ENCODE results near the gene TREM1.

Gene TREM1

DNA sequence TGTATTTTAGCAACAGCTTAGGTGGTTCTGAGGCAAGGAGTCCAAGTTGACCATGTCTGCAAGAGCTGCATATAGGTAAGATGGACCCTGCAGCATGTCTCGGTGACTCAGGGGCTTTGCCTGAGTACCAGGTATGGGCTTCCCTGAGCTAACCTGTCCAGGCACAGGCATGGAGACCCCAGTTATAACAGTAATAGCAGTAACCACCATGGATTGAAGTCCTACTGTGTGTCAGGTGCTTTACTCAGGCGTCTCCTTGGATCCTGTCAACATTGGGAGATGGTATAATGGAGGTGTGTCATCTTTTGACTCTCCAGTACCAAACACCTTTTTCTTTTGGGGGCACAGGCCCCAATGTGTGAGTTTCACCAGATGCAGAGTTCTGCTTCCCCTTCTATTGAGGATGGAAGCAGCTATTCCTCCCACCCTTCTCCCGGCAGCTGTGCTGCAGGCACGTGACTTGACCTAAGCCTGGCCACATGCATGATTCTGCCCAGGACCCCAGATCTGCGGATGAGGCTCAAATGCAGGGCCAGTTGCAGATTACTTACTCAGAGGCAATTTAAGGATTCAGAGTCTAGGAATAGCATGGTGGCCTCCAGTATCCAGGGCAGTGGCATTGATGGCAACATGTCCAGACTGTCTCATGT is 13.8 kb downstream of the TREM1 start:
- Histone ChIP-seq H4K8ac (ENCODE audit: low read depth, low read length) (no peak overlapping the region), H3K9ac (ENCODE audit: low read length) (no peak overlapping the region), H3K79me1 (ENCODE audit: low read length) (no peaks in the 10 kb centered on the region), H2BK5ac (ENCODE audit: low read depth, low read length, poor library complexity) (no peak overlapping the region), H3K4ac (ENCODE audit: low read depth, low read length) (no peak overlapping the region), H3K27me3 (ENCODE audit: insufficient read depth, low read length) (no peaks in the 10 kb centered on the region), H3K4me2 (ENCODE audit: low read length) (no peak overlapping the region), H2AFZ (ENCODE audit: insufficient read depth, low read length, poor library complexity) (no peak overlapping the region), H3K36me3 (ENCODE audit: control insufficient read depth in 1 of 2, insufficient read depth in 2 of 2, low read length in 2 of 2) (no peaks in the 10 kb centered on the region), H3K14ac (ENCODE audit: low read length) (no peak overlapping the region), H2AK5ac (ENCODE audit: low read length) (no peak overlapping the region), H3K18ac (ENCODE audit: low read length) (no peak overlapping the region), H3K23ac (ENCODE audit: low read length) (no peak overlapping the region), H3K9me3 (ENCODE audit: insufficient read depth, low read depth, low read length) (peaks cover 2% of the 10 kb centered on the region), H4K91ac (ENCODE audit: low read depth, low read length) (no peak overlapping the region), H3K4me3 (ENCODE audit: low read depth, low read length) (no peak overlapping the region), H2BK120ac (ENCODE audit: insufficient read depth, low read length, poor library complexity) (no peak overlapping the region), H3K4me1 (ENCODE audit: control insufficient read depth in 1 of 2, insufficient read depth in 2 of 2, low read length in 2 of 2) (no peaks in the 10 kb centered on the region), H2BK12ac (ENCODE audit: low read length) (no peak overlapping the region), H4K12ac (ENCODE audit: low read depth, low read length) (no peak overlapping the region), H3K27ac (ENCODE audit: low read depth, low read length) (no peak overlapping the region), H3K79me2 (ENCODE audit: control insufficient read depth, insufficient read depth, low read length, poor library complexity) (no peaks in the 10 kb centered on the region)
- no peak for DNase-seq
- no CpG with 5 or more reads among the region's 5 CpGs for WGBS (ENCODE audit: extremely low coverage, insufficient coverage, insufficient read length)

DNA sequence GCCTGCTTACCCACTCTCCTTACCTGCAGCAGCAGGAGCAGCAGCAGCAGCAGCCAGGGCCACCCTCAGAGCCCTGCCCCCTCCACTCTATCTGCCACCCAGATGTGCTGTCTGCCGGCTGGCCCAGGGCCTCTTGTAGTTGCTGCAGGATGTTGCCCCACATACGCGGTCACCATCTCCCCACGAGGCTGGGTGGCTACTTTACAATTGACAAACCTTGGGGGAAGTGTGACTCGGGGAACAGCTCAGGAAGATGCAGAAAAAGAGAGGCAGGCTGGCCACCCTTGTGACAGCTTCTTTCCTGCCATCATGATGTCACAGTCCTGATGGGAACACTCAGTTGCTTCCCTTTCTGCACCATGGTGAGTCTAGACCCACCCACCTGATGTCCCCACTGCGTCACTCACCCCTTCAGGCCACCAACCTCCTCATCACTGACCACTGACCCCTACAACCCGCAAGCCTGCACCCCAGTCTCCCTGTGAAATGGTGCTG is 14.5 kb downstream of the TREM1 start:
- Histone ChIP-seq H2BK5ac (ENCODE audit: low read depth, low read length, poor library complexity) (no peak overlapping the region), H3K4ac (ENCODE audit: low read depth, low read length) (no peak overlapping the region), H3K23ac (ENCODE audit: low read length) (no peak overlapping the region), H3K4me1 (ENCODE audit: control insufficient read depth in 1 of 2, insufficient read depth in 2 of 2, low read length in 2 of 2) (no peaks in the 10 kb centered on the region), H2BK12ac (ENCODE audit: low read length) (no peak overlapping the region), H4K8ac (ENCODE audit: low read depth, low read length) (no peak overlapping the region), H3K27ac (ENCODE audit: low read depth, low read length) (no peak overlapping the region), H3K79me1 (ENCODE audit: low read length) (no peaks in the 10 kb centered on the region), H2AK5ac (ENCODE audit: low read length) (no peak overlapping the region), H3K4me3 (ENCODE audit: low read depth, low read length) (no peak overlapping the region), H4K91ac (ENCODE audit: low read depth, low read length) (no peak overlapping the region), H3K9me3 (ENCODE audit: insufficient read depth, low read depth, low read length) (peaks cover 2% of the 10 kb centered on the region), H3K14ac (ENCODE audit: low read length) (no peak overlapping the region), H2AFZ (ENCODE audit: insufficient read depth, low read length, poor library complexity) (no peak overlapping the region), H3K9ac (ENCODE audit: low read length) (no peak overlapping the region), H4K12ac (ENCODE audit: low read depth, low read length) (no peak overlapping the region), H3K79me2 (ENCODE audit: control insufficient read depth, insufficient read depth, low read length, poor library complexity) (no peaks in the 10 kb centered on the region), H2BK120ac (ENCODE audit: insufficient read depth, low read length, poor library complexity) (no peak overlapping the region), H3K27me3 (ENCODE audit: insufficient read depth, low read length) (no peaks in the 10 kb centered on the region), H3K18ac (ENCODE audit: low read length) (no peak overlapping the region), H3K36me3 (ENCODE audit: control insufficient read depth in 1 of 2, insufficient read depth in 2 of 2, low read length in 2 of 2) (no peaks in the 10 kb centered on the region), H3K4me2 (ENCODE audit: low read length) (no peak overlapping the region)
- no CpG with 5 or more reads among the region's 7 CpGs for WGBS (ENCODE audit: extremely low coverage, insufficient coverage, insufficient read length)
- DNase-seq, result peak in 1 of 2 donors; percentile 33

DNA sequence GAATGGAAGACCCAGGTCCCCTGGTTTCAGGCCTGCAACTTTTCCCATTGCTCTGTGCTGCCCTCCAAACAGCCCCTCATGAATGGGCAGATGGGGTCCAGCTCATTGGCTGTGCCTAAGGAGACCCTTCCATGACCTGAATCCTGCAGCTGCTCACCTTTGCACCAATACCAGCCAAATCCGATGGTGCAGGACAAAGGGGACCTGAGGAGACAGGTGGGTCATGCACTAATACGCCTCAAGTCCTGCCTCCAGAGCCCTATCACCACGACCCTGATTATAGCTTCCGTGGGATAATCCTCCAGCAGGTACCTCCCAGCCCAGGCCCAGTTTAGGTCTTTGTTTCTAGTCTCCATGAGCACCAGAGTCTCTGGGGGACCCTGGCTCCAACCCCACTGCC is 16.8 kb downstream of the TREM1 start:
- WGBS (ENCODE audit: extremely low coverage, insufficient coverage, insufficient read length), result no CpG with 5 or more reads among the region's 4 CpGs
- no peaks in the 10 kb centered on the region for H3K27me3 ChIP-seq (ENCODE audit: insufficient read depth, low read length)
- no peak overlapping the region for H3K27ac ChIP-seq (ENCODE audit: low read depth, low read length)
- H3K9me3 ChIP-seq (ENCODE audit: insufficient read depth, low read depth, low read length), result peaks cover 2% of the 10 kb centered on the region
- no peak overlapping the region for H4K8ac ChIP-seq (ENCODE audit: low read depth, low read length)
- DNase-seq, result no peak
- no peak overlapping the region for H2AK5ac ChIP-seq (ENCODE audit: low read length)
- no peak overlapping the region for H2BK12ac ChIP-seq (ENCODE audit: low read length)
- no peak overlapping the region for H3K4me2 ChIP-seq (ENCODE audit: low read length)
- no peak overlapping the region for H3K9ac ChIP-seq (ENCODE audit: low read length)
- H3K4ac ChIP-seq (ENCODE audit: low read depth, low read length), result no peak overlapping the region
- no peak overlapping the region for H2AFZ ChIP-seq (ENCODE audit: insufficient read depth, low read length, poor library complexity)
- no peak overlapping the region for H3K14ac ChIP-seq (ENCODE audit: low read length)
- H3K36me3 ChIP-seq (ENCODE audit: control insufficient read depth in 1 of 2, insufficient read depth in 2 of 2, low read length in 2 of 2), result no peaks in the 10 kb centered on the region
- no peak overlapping the region for H4K12ac ChIP-seq (ENCODE audit: low read depth, low read length)
- H3K18ac ChIP-seq (ENCODE audit: low read length), result no peak overlapping the region
- no peak overlapping the region for H2BK5ac ChIP-seq (ENCODE audit: low read depth, low read length, poor library complexity)
- no peak overlapping the region for H4K91ac ChIP-seq (ENCODE audit: low read depth, low read length)
- no peak overlapping the region for H2BK120ac ChIP-seq (ENCODE audit: insufficient read depth, low read length, poor library complexity)
- no peaks in the 10 kb centered on the region for H3K4me1 ChIP-seq (ENCODE audit: control insufficient read depth in 1 of 2, insufficient read depth in 2 of 2, low read length in 2 of 2)
- H3K4me3 ChIP-seq (ENCODE audit: low read depth, low read length), result no peak overlapping the region
- no peak overlapping the region for H3K23ac ChIP-seq (ENCODE audit: low read length)
- H3K79me2 ChIP-seq (ENCODE audit: control insufficient read depth, insufficient read depth, low read length, poor library complexity), result no peaks in the 10 kb centered on the region
- no peaks in the 10 kb centered on the region for H3K79me1 ChIP-seq (ENCODE audit: low read length)

- no peak overlapping the region for H3K14ac ChIP-seq (ENCODE audit: low read length)
- H3K4ac ChIP-seq (ENCODE audit: low read depth, low read length), result no peak overlapping the region
- no peak overlapping the region for H3K27ac ChIP-seq (ENCODE audit: low read depth, low read length)
- H2BK5ac ChIP-seq (ENCODE audit: low read depth, low read length, poor library complexity), result no peak overlapping the region
- no peak overlapping the region for H2AFZ ChIP-seq (ENCODE audit: insufficient read depth, low read length, poor library complexity)
- H3K18ac ChIP-seq (ENCODE audit: low read length), result no peak overlapping the region
- no peak overlapping the region for H2BK12ac ChIP-seq (ENCODE audit: low read length)
- no peak overlapping the region for H3K9ac ChIP-seq (ENCODE audit: low read length)
- H3K27me3 ChIP-seq (ENCODE audit: insufficient read depth, low read length), result no peaks in the 10 kb centered on the region
- no peak overlapping the region for H4K8ac ChIP-seq (ENCODE audit: low read depth, low read length)
- no peak overlapping the region for H4K91ac ChIP-seq (ENCODE audit: low read depth, low read length)
- H3K4me2 ChIP-seq (ENCODE audit: low read length), result no peak overlapping the region
- H4K12ac ChIP-seq (ENCODE audit: low read depth, low read length), result no peak overlapping the region
- no peak overlapping the region for H2BK120ac ChIP-seq (ENCODE audit: insufficient read depth, low read length, poor library complexity)
- no peaks in the 10 kb centered on the region for H3K79me2 ChIP-seq (ENCODE audit: control insufficient read depth, insufficient read depth, low read length, poor library complexity)
- H3K4me3 ChIP-seq (ENCODE audit: low read depth, low read length), result no peak overlapping the region
- H3K79me1 ChIP-seq (ENCODE audit: low read length), result no peaks in the 10 kb centered on the region
- no peaks in the 10 kb centered on the region for H3K4me1 ChIP-seq (ENCODE audit: control insufficient read depth in 1 of 2, insufficient read depth in 2 of 2, low read length in 2 of 2)
- no peak for DNase-seq
- H3K36me3 ChIP-seq (ENCODE audit: control insufficient read depth in 1 of 2, insufficient read depth in 2 of 2, low read length in 2 of 2), result no peaks in the 10 kb centered on the region
- H3K9me3 ChIP-seq (ENCODE audit: insufficient read depth, low read depth, low read length), result peaks cover 2% of the 10 kb centered on the region
- no peak overlapping the region for H3K23ac ChIP-seq (ENCODE audit: low read length)
- no peak overlapping the region for H2AK5ac ChIP-seq (ENCODE audit: low read length)
- no CpG with 5 or more reads among the region's 2 CpGs for WGBS (ENCODE audit: extremely low coverage, insufficient coverage, insufficient read length)
Observed at GRCh38 chr6:41269166-41269565, 17.3 kb downstream of the TREM1 start.

Data from trophoblast cell (in vitro differentiated cells and primary cell).